ENCODE data around the gene GLIS2.

DNA sequence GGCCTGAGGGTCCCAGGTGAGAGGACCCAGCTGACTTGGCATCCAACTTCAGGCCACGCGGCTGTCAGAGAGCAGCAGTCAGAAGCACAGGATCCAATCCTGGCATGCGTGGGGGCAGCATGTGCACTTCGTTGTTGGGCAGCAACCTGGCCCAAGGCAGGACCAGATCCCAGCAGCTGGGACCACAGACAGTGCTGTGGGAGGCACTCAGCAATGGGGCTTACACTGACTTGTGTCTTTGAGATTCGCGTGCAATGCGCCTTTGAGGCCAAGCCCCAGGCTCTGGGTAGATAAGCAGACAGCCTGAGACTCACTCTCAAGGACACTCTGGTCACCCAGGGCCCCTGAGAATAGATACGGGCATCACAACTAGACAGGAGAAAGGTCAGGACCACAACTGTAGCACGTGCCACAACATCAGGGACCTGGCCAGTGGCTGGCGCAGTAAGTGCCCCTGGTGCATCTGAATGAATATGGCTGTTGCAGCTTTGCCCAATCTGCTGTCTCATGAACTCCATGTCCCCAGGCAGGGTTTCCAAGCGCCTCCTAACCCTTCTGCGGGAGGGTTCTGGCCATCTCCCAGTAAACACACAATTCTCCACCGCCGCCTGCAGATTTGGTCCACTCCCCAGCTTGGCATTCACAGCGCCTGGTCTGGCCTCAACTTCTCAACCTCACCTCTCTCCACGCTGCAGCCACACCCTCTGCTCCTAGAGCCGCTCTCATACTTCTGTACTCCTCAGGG lies 32.1 kb downstream of the GLIS2 start:
- TF ChIP-seq POLR2A (IDR thresholded peaks at IDR 0.05): no peak
- TF ChIP-seq, protein P1, sequence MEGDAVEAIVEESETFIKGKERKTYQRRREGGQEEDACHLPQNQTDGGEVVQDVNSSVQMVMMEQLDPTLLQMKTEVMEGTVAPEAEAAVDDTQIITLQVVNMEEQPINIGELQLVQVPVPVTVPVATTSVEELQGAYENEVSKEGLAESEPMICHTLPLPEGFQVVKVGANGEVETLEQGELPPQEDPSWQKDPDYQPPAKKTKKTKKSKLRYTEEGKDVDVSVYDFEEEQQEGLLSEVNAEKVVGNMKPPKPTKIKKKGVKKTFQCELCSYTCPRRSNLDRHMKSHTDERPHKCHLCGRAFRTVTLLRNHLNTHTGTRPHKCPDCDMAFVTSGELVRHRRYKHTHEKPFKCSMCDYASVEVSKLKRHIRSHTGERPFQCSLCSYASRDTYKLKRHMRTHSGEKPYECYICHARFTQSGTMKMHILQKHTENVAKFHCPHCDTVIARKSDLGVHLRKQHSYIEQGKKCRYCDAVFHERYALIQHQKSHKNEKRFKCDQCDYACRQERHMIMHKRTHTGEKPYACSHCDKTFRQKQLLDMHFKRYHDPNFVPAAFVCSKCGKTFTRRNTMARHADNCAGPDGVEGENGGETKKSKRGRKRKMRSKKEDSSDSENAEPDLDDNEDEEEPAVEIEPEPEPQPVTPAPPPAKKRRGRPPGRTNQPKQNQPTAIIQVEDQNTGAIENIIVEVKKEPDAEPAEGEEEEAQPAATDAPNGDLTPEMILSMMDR (IDR thresholded peaks at IDR 0.05 in 8 of 11, conservative IDR thresholded peaks at IDR 0.05 in 3 of 11): no peak
- TF ChIP-seq POLR2AphosphoS5 (IDR thresholded peaks at IDR 0.05): peak in 1 of 3 donors; percentile 37
